K562 (cell line): ENCODE data around the gene COL9A2. TPM values are rescaled to one million over a fixed set of nuclear protein-coding genes. Genes with fewer than 3 reads are reported as not detected.

Source experiments
- ARID1B ChIP-seq: fragments of 450-650 bp; IDR thresholded peaks from 2 replicates; pipeline ENCODE4 v1.6.1; 2016; ENCODE audit warnings: antibody characterized with exemption, mild to moderate bottlenecking, inconsistent platforms
- BRD9 ChIP-seq: fragments of 450-650 bp; IDR thresholded peaks from 2 replicates; pipeline ENCODE4 v1.6.1; 2018; ENCODE audit warnings: low read depth; ENCODE audit not compliant: partially characterized antibody
- HNRNPL ChIP-seq: fragments of 200-400 bp; formaldehyde crosslinking; IDR thresholded peaks from 2 replicates; pipeline ENCODE4 v1.6.1; 2017; ENCODE audit warnings: low read depth, mild to moderate bottlenecking, low read length
- LEF1 ChIP-seq: fragments of 450-650 bp; IDR thresholded peaks from 2 replicates; pipeline ENCODE4 v1.6.1; 2016; ENCODE audit warnings: mild to moderate bottlenecking
- MAFG ChIP-seq: fragments of 450-650 bp; conservative IDR thresholded peaks from 2 replicates; pipeline ENCODE4 v1.6.1; 2016; ENCODE audit warnings: missing genetic modification characterization, missing compliant biosample characterization
- MIER1 ChIP-seq: fragments of 450-650 bp; IDR thresholded peaks from 2 replicates; pipeline ENCODE4 v1.6.1; 2016; ENCODE audit warnings: antibody characterized with exemption, mild to moderate bottlenecking, low read depth
- MXI1 ChIP-seq: IDR thresholded peaks from 2 replicates; pipeline ENCODE4 v1.6.1; 2011; ENCODE audit warnings: low read depth, mild to moderate bottlenecking, improper control_type of control experiment, low read length
- NFRKB ChIP-seq: fragments of 450-650 bp; IDR thresholded peaks from 2 replicates; pipeline ENCODE4 v1.6.1; 2016; ENCODE audit warnings: low read depth
- RBM22 ChIP-seq: fragments of 200-400 bp; formaldehyde crosslinking; IDR thresholded peaks from 2 replicates; pipeline ENCODE4 v1.6.1; 2018; ENCODE audit warnings: low read length, low read depth; ENCODE audit not compliant: poor library complexity, severe bottlenecking
- SIX5 ChIP-seq, 2 experiments: IDR thresholded peaks; 2 replicates each; pipeline ENCODE4 v1.6.1; 2011; ENCODE audit warnings: low read length in 2 of 2, borderline replicate concordance in 1 of 2, low read depth in 1 of 2, mild to moderate bottlenecking in 1 of 2, moderate library complexity in 1 of 2; ENCODE audit not compliant: insufficient read depth in 1 of 2
- SMARCA4 ChIP-seq: fragments of 450-650 bp; IDR thresholded peaks from 2 replicates; pipeline ENCODE4 v1.6.1; 2016
- SRSF7 ChIP-seq: fragments of 200-400 bp; formaldehyde crosslinking; optimal IDR thresholded peaks from 2 replicates; pipeline ENCODE3; 2017; ENCODE audit warnings: mild to moderate bottlenecking, low read depth, low read length
- TAF1 ChIP-seq: IDR thresholded peaks from 2 replicates; pipeline ENCODE4 v1.6.1; 2011; ENCODE audit warnings: mild to moderate bottlenecking, low read length, moderate library complexity; ENCODE audit not compliant: insufficient read depth, control insufficient read depth, severe bottlenecking; ENCODE audit errors: extremely low read depth
- TEAD4 ChIP-seq, 2 experiments: sonication (generic) in 1 of 2; formaldehyde crosslinking in 1 of 2; IDR thresholded peaks; 2 replicates each; pipeline versions ENCODE4 v1.6.1 to v1.8.0; 2012 to 2022; ENCODE audit warnings: borderline replicate concordance in 1 of 2, inconsistent platforms in 1 of 2, low read length in 1 of 2, mild to moderate bottlenecking in 1 of 2, missing genetic modification reagents in 1 of 2
- TOE1 ChIP-seq, 2 experiments: fragments of 450-650 bp in 1 of 2; sonication (generic) in 1 of 2; formaldehyde crosslinking in 1 of 2; IDR thresholded peaks; 2 replicates each; pipeline versions ENCODE4 v1.7.1 to v1.8.0; 2016 to 2022; ENCODE audit warnings: borderline replicate concordance in 2 of 2, mild to moderate bottlenecking in 2 of 2, antibody characterized with exemption in 1 of 2, inconsistent platforms in 1 of 2, low read depth in 1 of 2, missing genetic modification reagents in 1 of 2, moderate library complexity in 1 of 2
- ZNF24 ChIP-seq: fragments of 450-650 bp; IDR thresholded peaks from 2 replicates; pipeline ENCODE4 v1.6.1; 2016
- ZNF444 ChIP-seq: fragments of 250-450 bp; sonication (Bioruptor Pico); IDR thresholded peaks from 2 replicates; pipeline ENCODE4 v1.4.0; 2020; ENCODE audit warnings: mild to moderate bottlenecking, moderate library complexity
- ZZZ3 ChIP-seq: fragments of 450-650 bp; IDR thresholded peaks from 2 replicates; pipeline ENCODE4 v1.6.1; 2016; ENCODE audit warnings: antibody characterized with exemption, mild to moderate bottlenecking, moderate library complexity
- polyA plus RNA-seq, 8 experiments: library from polyadenylated mRNA; depleted of rRNA in 4 of 8; stranded (reverse) in 5 of 8; unstranded in 3 of 8; fragments of >200 nt; fragmentation: Nextera tagmentation in 2 of 8; fragmentation: Illumina TruSeq in 1 of 8; extraction: Ambion mirVana in 2 of 8; extraction: Trizol in 1 of 8; gene quantifications; 2 replicates each; pipeline versions ENCODE4 v1.2.1 to v1.2.3, GENCODE V29; 2011 to 2014; ENCODE audit warnings: inconsistent platforms in 1 of 8, missing spikeins in 1 of 8
- total RNA-seq, 7 experiments: library from RNA; depleted of rRNA in 6 of 7; stranded (reverse); fragments of >200 nt in 6 of 7; fragmentation: Illumina TruSeq in 2 of 7; extraction: Trizol in 2 of 7; gene quantifications; 2 replicates each; pipeline versions ENCODE4 v1.2.1 to v1.2.3, GENCODE V29; 2011 to 2021; ENCODE audit warnings: low replicate concordance in 1 of 7
- TF ChIP-seq, protein P1 (sequence below): fragments of 450-650 bp; formaldehyde crosslinking; IDR thresholded peaks from 2 replicates; pipeline ENCODE4 v1.4.0; 2022; ENCODE audit warnings: missing genetic modification characterization
- TF ChIP-seq, protein P2 (sequence below), 3 experiments: fragments of 200-800 bp in 1 of 3; sonication (Bioruptor generic) in 1 of 3; sonication (generic) in 1 of 3; formaldehyde crosslinking in 1 of 3; IDR thresholded peaks; 2 replicates each; pipeline versions ENCODE4 v1.6.1 to v1.8.0; 2016 to 2022; ENCODE audit warnings: mild to moderate bottlenecking in 2 of 3, missing compliant biosample characterization in 2 of 3, missing genetic modification characterization in 2 of 3, missing genetic modification reagents in 1 of 3
- TF ChIP-seq, protein P3 (sequence below), 2 experiments: fragments of 150-350 bp in 1 of 2; IDR thresholded peaks; 2 replicates each; pipeline ENCODE4 v1.6.1; 2012 to 2016; ENCODE audit warnings: low read depth in 2 of 2, low read length in 2 of 2, mild to moderate bottlenecking in 1 of 2, moderate library complexity in 1 of 2

The COL9A2 gene
- total and polyA plus RNA-seq, 9 of the 15 experiments (the other 6 are each of a cell fraction or from before 2014, with no cell fraction given) = 0.03 to 2.2 (median 0.31) TPM

DNA sequence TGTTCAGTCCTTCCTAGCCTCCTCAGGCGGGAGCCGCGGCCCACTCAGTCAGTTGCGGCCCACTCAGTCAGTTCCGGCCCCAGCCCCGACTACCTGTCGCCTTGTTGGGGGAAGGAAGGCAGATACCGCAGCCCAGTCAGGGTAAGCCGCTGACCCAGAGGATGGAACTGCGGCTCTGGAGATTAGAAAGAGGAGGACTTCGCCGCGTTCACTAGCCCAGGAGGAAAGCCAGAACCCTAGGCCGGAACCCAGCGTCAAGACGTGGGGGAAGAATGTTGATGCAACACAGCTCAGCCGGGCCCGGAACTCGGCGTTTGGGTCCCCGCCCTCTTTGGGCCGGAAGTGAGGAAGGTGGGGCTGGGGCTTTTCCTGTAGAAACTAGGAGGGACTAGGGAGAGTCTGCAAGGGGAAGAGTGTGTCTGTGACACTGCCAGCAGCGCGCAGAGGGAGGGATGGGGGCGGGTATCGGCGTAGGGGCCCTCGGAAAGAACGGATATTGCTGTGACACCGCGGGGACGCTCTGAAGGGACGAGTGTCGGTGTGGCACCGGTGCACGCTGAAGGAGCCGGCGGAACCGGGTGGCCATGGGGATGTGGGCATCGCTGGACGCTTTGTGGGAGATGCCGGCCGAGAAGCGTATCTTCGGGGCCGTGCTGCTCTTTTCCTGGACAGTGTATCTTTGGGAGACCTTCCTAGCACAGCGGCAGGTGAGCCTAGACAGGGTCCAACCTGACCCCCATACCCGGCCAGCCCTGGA, 59.2 kb downstream of the COL9A2 start, which contains the start of gene ZMPSTE24 (continued):
- TF ChIP-seq TEAD4 (IDR thresholded peaks at IDR 0.05; ENCODE audit: low read length) (peak; percentile 71), TEAD4 (CRISPR knock-in tag; IDR thresholded peaks at IDR 0.05; ENCODE audit: borderline replicate concordance) (peak; percentile 57; the same call in 1 of the 2 replicates), MAFG (tag) (no peak), ZNF24 (peak; percentile 88), HNRNPL (0 out of 2 replicates have a peak, but pooled peaks have one; percentile 36), BRD9 (peak; percentile 85), LEF1 (peak; percentile 83), SRSF7 (no peak), MIER1 (peak; percentile 77; the same call in 1 of the 2 replicates), ARID1B (peak; percentile 61; the same call in 1 of the 2 replicates), RBM22 (peak; percentile 36), MXI1 (peak; percentile 70), ZZZ3 (peak; percentile 93), SMARCA4 (peak; percentile 53), ZNF444 (CRISPR knock-in tag) (peak; percentile 95), TOE1 (IDR thresholded peaks at IDR 0.05; ENCODE audit: borderline replicate concordance) (peak; percentile 92), TOE1 (CRISPR knock-in tag; IDR thresholded peaks at IDR 0.05; ENCODE audit: borderline replicate concordance, low read depth) (peak; percentile 57), SIX5 (IDR thresholded peaks at IDR 0.05; ENCODE audit: borderline replicate concordance in 1 of 2, insufficient read depth in 1 of 2, low read depth in 1 of 2, low read length in 2 of 2) (peak; percentile 39 to 45; a peak in 2 of 4 replicates), TAF1 (peak; percentile 91), NFRKB (peak; percentile 94)
- TF ChIP-seq, protein P1, sequence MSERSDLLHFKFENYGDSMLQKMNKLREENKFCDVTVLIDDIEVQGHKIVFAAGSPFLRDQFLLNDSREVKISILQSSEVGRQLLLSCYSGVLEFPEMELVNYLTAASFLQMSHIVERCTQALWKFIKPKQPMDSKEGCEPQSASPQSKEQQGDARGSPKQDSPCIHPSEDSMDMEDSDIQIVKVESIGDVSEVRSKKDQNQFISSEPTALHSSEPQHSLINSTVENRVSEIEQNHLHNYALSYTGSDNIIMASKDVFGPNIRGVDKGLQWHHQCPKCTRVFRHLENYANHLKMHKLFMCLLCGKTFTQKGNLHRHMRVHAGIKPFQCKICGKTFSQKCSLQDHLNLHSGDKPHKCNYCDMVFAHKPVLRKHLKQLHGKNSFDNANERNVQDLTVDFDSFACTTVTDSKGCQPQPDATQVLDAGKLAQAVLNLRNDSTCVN (CRISPR knock-in tag) = no peak
- TF ChIP-seq, protein P2, sequence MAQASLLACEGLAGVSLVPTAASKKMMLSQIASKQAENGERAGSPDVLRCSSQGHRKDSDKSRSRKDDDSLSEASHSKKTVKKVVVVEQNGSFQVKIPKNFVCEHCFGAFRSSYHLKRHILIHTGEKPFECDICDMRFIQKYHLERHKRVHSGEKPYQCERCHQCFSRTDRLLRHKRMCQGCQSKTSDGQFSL (CRISPR knock-in tag; IDR thresholded peaks at IDR 0.05) = peak; percentile 71
- TF ChIP-seq, protein P2 (tag; IDR thresholded peaks at IDR 0.05) = no peak
- TF ChIP-seq, protein P3, sequence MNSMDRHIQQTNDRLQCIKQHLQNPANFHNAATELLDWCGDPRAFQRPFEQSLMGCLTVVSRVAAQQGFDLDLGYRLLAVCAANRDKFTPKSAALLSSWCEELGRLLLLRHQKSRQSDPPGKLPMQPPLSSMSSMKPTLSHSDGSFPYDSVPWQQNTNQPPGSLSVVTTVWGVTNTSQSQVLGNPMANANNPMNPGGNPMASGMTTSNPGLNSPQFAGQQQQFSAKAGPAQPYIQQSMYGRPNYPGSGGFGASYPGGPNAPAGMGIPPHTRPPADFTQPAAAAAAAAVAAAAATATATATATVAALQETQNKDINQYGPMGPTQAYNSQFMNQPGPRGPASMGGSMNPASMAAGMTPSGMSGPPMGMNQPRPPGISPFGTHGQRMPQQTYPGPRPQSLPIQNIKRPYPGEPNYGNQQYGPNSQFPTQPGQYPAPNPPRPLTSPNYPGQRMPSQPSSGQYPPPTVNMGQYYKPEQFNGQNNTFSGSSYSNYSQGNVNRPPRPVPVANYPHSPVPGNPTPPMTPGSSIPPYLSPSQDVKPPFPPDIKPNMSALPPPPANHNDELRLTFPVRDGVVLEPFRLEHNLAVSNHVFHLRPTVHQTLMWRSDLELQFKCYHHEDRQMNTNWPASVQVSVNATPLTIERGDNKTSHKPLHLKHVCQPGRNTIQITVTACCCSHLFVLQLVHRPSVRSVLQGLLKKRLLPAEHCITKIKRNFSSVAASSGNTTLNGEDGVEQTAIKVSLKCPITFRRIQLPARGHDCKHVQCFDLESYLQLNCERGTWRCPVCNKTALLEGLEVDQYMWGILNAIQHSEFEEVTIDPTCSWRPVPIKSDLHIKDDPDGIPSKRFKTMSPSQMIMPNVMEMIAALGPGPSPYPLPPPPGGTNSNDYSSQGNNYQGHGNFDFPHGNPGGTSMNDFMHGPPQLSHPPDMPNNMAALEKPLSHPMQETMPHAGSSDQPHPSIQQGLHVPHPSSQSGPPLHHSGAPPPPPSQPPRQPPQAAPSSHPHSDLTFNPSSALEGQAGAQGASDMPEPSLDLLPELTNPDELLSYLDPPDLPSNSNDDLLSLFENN (IDR thresholded peaks at IDR 0.05; ENCODE audit: low read depth in 2 of 2, low read length in 2 of 2) = peak in 1 of 2 experiments; percentile 42; a peak in 2 of 4 replicates
